GM19438 (cell line): ENCODE data around the gene PIK3CB.
"Not testable (repeated sequence)": the region's sequence is repeated elsewhere in the genome, so short reads cannot be mapped to it uniquely, and the experiment has no call there.

ENCODE experiments used
- ATAC-seq: cut with Tn5 transposase; IDR thresholded peaks from one replicate; pipeline ENCODE4 v1.9.1; 2021; ENCODE audit warnings: low read depth; ENCODE audit not compliant: unreplicated experiment

The PIK3CB gene

DNA sequence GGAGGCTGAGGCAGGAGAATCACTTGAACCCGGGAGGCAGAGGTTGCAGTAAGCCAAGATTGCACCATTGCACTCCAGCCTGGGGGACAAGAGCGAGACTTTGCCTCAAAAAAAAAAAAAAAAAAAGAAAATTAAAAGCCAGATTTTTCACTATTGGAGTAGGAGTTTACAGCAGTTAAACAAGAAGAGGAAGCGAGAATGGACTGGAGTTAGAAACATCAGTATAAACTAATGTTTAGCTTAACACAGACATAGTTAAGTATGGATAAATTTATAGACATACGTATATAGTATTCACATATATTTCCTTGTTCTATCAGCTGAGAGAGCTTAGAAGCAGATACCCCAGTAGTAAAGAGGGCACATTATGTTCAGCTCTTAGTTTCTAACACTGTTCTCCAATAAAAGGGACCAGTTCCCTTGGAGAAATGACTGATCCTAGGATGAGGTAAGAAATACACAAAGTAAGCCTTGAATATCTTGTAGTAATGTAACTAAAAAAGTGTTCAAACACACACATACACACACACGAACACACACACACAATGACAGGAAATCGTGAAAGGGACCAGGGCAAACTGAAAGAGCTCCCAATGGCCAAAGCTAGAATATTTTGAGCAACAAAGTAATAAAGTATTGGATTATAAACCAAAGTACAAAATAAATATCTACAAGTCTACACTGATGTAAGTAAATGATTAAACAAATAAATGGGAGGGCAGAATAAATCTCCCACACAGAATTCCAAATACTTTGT is 25.1 kb downstream of the PIK3CB start:
- no peak for ATAC-seq

DNA sequence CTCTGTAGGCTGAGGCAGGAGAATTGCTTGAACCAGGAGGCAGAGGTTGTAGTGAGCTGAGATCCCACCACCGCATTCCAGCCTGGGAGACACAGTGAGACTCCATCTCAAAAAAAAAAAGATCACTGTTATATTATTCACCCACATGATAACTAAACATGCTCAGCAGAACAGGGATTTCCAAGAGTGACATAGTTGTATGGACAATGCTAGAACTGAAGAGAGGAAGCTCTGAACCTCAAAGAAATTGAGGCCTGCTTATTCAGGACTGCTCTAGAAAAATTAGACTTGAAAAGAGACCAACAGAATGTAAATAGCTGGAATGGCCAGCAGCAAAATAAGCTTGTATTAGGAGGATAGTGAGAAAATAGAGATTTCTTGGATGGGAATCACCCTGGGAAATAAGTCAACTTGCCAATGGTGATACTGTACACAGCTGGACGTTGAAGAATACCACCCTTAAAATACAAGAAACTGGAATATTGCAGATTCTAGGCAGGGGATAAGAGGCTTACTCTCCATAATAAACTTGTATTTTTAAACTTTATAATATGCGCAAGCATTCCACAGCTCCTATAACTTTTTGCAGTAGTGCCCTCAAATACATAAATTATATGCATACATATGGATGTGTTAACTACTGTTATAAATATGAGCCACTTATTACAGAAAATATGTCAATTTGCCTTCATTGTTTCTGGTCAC is 28.2 kb downstream of the PIK3CB start:
- no peak for ATAC-seq

DNA sequence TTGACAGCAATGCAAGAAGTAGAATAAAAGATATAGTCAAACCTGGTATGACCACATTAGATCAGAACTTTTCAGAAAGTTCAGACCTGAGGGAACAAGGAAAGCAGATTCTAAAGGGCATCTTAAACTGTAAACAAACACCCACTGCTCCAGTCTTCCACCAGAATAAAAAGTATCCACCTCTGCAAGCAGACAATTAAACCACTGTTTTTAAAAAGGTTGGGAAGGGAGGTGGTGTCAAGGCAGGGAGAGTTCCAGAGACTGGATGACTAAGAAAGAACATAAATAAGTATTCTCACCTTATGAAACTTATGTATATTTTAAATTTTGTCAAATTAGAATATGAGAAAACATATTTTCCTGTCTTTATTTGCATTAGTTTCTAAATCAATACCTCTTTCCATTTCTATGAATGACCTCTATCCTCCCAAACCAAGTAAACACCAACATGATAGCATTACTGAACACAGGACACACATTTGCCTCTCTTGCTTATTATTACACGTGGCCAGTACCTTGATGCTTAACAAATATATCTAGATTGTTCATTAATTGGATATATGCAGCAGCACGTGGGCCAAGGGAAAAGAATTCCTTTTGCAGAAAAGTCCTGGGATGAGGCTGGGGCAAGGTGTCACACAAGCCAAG is 31.6 kb downstream of the PIK3CB start:
- ATAC-seq, result no peak

DNA sequence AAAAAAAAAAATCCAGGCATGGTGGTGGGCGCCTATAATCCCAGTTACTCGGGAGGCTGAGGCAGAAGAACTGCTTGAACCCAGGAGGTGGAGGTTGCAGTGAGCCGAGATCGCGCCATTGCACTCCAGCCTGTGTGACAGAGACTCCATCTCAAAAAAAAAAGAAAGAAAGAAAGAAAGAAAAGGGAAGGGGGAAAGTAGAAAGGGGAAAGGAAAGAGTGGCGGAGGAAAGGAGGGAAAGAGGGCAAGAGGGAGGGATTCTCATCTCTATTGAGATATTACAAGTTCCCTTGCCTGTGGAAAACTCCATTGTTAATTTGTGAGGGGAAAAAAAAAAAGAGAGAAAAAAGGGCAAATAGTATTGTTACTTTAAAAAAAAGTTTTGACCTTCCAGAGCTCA is 32.5 kb downstream of the PIK3CB start:
- not testable (repeated sequence) for ATAC-seq

DNA sequence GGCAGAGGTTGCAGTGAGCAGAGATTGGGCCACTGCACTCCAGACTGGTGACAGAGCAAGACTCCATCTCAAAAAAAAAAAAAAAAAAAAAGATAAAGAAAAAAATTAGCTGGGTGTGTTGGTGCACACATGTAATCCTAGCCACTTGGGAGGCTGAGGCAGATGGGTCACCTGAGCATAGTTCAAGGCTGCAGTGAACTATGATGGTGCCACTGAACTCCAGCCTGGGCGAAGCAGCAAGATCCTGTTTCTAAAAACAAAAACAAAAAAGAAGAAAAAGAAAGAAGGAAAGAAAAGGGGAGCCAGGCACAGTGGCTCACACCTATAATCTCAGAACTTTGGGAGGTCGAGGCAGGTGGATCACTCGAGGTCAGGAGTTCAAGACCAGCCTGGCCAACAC is 32.9 kb downstream of the PIK3CB start:
- ATAC-seq, result no peak

DNA sequence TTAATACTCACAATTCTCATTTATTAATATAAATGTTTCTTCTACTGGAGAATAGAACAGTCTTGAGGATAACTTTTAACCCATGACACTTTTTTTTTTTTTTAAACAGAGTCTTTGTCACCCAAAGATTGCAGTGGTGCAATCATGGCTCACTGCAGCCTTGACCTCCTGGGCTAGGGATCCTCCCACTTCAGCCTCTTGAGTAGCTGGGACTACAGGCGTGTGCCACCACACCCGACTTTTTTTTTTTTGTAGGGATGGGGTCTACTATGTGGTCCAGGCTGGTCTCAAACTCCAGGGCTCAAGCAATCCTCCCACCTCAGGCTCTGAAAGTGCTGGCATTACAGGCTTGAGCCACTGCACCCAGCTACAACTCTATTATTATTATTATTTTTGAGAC is 34.5 kb downstream of the PIK3CB start:
- no peak for ATAC-seq

DNA sequence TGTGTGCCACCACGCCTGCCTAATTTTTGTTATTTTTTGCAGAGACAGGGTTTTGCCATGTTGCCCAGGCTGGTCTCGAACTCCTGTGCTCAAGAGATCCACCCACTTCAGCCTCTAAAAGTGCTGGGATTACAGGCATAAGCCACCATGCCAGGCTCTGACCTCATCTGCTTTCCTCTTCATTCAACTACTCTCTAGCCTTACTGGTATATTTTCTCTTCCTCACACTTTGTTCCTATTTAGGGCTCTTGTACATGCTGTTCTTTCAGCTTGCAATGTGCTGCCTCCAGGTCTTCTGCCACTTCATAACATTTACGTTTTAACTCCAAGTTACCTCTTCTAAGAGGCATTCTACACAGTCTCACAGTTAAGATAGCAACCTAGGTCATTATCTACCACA is 34.9 kb downstream of the PIK3CB start:
- ATAC-seq, result no peak

DNA sequence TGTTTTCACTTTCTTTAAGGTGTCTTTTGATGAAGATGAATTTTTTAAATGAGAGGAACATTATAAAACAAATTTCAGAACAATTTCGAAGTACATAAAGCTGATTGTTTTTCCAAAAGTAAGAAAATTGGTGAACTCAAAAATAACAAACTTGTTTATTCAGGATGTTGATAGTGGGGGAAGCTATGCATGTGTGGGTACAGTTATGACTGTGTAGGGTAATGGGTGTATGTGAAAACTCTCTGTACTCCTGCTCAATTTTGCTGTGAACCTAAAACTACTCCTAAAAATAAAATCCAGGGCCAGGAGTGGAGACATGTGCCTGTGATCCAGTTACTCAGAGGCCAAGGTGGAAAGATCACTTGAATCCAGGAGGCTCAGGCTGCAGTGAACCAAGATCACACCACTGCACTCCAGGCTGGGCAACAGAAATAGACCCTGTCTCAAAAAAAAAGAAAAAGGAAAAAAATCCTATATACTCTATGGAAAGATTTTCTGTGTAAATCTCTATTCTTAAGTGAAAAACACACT is 37.2 kb downstream of the PIK3CB start:
- peak; percentile 59 for ATAC-seq

DNA sequence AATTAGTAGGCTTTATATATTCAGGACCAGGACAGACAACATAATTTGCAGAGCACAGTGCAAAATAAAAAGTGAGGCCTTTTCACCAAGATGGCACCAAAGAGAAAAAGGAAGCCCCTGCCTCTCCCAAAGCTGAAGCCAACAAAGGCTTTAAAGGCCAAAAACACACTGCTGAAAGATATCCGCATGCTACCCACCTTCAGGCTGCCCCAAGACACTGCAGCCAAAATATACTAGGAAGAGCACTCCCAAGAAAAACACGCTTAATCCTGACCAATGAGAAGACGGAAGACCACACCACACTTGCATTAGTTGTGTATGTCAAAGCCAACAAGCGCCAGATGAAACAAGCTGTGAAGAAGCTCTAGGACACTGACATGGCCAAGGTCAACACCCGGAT is 38.0 kb downstream of the PIK3CB start:
- no peak for ATAC-seq

DNA sequence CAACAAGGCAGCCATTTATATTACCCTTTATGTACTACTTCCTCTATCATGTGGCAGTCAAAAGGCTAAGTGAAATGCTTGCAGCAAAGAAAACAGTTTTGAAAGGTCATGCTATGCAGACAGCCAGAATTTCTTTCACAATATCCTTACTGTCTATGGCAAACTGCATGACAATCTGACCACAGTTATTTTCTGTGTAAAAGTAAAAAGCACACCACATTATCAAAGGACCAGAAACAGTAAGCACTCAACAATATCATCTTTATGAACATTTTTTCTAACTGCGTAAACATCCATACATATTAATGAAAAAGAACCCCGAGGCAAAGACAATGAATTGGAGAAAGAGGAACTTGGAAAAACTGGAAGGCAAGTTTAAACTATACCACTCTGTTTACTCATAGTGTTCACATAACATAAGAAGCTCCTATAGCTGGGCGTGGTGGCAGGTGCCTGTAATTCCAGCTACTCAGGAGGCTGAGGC is 47.9 kb downstream of the PIK3CB start:
- no peak for ATAC-seq

DNA sequence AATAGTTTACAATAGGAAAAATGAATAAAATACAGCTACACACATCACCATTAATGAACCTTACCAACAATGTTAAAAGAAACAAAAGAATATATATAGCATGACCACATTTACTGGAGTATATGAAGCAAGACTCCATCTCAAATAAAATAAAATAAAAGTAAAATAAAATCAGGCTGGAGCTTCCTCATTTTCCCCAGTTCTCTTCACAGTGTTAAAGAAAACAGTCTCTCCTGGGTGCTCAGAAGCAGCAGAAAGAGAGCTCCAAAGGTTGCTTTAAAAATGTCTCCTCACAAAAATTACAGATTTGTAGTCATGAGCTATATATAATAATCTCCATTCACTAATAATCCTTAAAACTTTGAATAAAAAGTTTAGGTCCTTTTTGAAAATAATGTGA is 48.8 kb downstream of the PIK3CB start:
- no peak for ATAC-seq

DNA sequence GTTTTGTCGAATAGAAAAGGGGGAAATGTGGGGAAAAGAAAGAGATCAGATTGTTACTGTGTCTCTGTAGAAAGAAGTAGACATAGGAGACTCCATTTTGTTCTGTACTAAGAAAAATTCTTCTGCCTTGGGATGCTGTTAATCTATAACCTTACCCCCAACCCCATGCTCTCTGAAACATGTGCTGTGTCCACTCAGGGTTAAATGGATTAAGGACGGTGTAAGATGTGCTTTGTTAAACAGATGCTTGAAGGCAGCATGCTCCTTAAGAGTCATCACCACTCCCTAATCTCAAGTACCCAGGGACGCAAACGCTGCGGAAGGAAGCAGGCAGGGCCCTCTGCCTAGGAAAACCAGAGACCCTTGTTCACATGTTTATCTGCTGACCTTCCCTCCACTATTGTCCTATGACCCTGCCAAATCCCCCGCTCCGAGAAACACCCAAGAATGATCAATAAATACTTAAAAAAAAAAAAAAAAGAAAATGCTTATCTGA is 49.3 kb downstream of the PIK3CB start:
- not testable (repeated sequence) for ATAC-seq

DNA sequence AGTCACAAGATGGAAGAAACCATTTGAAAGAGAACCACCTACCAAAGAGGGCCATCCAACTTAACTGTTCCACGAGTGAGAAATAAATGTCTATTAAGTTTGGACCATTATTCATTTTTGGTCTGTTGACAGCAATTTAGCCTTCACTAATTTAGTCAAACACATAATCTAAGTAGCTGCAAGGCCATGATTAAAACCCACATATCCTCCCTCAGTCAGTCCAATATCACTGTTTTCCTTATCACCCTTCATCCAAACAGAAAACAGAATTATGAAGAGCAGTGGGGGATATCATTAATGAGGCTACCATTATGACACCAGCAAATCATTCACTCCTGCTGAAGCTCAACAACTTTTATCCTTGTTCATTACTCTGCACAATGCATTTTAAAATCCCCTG is 52.0 kb downstream of the PIK3CB start:
- ATAC-seq, result no peak

DNA sequence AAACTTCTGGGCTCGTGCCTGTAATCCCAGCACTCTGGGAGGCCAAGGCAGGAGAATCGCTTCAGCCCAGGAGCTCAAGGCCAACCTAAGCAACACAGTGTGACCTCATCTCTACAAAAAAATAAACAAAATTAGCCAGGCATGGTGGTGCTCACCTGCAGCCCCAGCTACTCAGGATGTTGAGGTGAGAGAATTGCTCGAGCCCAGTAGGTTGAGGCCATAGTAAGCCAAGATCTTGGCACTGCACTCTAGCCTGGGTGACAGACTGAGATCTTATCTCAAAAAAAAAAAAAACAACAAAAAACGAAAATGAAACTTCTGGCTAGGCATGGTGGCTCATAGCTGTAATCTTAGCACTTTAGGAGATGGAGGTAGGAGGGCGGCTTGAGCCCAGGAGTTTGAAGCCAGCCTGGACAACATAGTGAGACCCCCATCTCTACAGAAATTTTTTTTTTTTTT is 53.7 kb downstream of the PIK3CB start:
- ATAC-seq, result no peak

DNA sequence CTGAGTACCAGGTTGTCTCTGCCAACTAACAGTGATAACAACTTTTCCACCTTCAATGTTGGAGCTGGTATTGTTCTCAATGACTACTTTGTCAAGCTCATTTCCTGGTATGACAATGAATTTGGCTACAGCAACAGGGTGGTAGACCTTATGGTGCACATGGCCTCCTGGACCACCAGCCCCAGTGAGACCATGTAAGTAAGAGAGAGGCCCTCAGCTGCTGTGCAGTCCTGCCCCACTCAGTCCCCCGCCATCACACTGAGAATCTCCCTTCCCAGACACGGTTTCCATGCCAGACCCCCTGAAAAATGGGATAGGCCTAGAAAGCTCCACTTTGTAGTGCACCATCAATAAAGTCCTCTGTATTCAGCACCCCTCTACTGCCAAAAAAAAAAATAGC is 56.1 kb downstream of the PIK3CB start:
- no peak for ATAC-seq

DNA sequence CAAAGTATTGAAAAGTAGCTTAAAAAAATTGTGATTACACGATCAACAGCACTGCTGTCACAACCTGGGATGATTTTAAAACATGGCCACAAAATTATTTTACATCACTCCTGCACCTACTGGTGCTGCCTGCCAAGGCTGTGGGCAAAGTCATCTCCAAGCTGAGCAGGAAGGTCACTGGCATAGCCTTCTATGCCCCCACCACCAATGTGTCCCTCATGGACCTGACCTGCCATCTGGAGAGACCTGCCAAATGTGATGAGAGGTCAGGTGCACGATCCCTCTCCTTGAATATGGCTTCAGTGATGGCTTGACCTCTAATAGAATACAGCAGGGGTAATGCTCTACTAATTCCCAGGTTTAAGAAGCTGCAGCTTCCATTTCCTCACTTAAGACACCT is 57.8 kb downstream of the PIK3CB start:
- ATAC-seq, result no peak

DNA sequence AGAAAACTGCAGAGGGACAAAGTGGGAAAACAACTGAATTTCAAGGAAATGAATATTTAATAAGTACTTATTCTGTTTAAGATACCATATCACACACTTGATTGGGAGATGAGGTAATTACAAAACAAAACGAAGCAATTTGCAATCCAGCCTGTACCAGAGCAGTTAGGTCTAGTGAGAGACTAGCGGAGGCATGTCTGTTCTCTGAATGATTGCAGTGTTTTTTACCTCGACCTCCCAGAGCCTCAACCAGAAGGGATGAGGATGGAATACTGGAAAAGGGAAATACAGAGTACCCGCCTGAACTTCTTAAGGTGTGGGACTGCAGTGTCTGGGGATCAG is 59.5 kb downstream of the PIK3CB start:
- no peak for ATAC-seq

DNA sequence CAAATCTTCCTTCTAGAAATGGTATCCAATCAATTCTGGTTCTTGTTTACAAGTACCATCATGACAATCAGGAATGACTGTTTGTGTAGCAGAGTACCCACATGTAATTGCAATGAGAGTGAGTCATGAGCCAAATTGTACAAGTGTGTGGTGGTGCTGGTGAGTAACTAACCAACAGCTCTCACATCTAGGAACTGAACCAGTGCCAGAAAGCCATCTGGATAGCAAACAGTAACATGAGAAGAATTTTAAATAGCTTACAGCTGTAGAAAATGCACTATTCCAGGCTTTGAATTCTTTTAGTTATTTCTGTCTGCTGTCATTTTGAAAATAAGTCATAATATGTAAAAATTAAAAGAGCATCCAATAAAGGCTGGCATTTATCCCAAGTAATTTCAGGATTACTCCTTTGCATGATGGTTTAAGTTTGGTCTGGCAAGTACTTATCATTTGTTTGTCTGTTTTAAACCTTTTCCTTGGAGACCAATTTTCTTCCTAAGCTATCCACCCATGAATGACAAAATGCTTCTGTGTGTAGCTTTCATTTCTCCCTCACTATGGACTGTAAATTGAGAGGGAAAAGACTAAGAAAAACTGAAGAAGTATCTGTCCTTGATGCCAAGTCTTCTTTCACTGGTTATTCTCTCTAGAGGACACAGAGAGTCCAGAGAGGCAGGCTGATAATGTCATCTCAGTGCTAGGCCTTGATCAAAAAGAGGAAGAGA is 60.0 kb downstream of the PIK3CB start:
- no peak for ATAC-seq

DNA sequence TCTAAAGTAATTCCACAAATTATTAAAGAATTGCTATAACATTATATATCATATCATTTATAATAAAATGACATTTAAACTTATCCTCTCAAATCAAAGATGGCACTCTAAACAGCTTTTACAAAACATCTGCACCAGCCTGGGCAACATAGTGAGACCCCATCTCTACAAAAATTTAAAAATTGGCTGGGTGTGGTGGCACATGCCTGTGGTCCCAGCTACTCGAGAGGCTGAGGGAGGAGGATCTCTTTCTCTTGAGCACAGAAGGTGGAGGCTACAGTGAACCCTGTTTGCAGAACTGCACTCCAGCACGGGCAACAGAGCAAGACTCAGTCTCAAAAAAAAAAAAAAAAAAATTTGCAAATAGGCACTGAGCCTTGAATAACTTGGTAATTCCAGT is 63.1 kb downstream of the PIK3CB start:
- ATAC-seq, result no peak

DNA sequence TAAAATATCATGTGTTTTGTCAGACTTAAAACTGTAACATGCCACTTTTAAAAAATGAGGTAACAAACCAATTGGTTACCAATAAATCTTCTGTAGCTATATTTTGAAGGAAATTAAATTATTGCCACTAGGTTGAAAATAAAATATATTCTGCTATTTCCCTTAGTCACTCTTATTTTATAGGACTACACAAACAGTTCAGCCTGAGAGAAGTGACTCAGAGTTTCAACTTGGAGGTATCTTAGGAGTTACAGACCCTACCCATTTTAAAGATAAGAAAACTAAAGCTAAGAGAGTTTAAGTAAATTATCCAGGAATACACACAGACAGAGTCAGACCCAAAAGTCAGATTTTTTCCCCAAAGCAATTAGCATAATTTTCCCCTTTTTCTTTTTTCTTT is 65.1 kb downstream of the PIK3CB start:
- no peak for ATAC-seq

DNA sequence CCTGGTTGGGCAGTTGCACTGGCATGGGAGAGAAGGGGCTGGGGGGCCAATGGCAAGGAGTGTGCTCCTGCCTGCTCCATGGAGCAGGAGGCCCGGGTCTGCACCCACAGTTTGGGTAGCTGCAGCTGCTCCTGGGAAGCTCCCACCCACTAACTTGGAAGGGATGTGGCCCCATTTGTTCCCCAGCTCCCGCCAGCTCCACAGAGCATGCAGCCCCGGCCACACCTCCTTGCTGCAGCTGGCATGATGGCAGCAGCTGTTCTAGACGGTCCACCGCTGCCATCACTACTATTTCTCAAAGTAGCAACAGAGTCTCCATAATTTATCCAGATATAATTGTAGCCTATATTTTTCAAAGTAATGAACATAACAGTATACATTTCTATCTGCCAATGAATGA is 65.8 kb downstream of the PIK3CB start:
- ATAC-seq, result no peak
